Astrocyte (in vitro differentiated cells and primary cell): ENCODE measurements around the gene PITPNM2.

Experiments used
- EZH2 ChIP-seq: IDR thresholded peaks from 2 replicates; pipeline ENCODE4 v1.6.1; 2012; ENCODE audit warnings: mild to moderate bottlenecking, low read length, inconsistent platforms; ENCODE audit not compliant: insufficient read depth
- TF ChIP-seq, protein P1 (sequence below): IDR thresholded peaks from 2 replicates; pipeline ENCODE4 v1.5.1; 2011; ENCODE audit warnings: low read depth, mild to moderate bottlenecking, inconsistent platforms, low read length, moderate library complexity; ENCODE audit not compliant: insufficient read depth

DNA sequence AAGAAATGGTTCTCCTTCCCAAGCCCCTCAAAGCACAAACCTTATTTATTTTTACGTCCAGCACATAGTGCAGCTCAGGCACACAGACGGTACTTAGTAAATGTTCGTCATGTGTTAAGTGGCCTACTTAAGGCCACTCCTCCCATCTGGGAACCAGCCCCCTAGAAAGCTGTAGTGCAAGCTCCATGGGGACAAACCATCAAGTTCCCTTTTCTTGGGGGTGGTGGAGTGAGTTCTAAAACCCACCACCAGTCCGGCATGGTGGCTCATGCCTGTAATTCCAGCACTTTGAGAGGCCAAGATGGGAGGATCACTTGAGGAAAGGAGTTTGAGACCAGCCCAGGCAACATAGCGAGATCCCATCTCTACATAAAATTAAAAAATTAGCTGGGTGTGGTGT, 49.4 kb downstream of the PITPNM2 start:
- TF ChIP-seq, protein P1, sequence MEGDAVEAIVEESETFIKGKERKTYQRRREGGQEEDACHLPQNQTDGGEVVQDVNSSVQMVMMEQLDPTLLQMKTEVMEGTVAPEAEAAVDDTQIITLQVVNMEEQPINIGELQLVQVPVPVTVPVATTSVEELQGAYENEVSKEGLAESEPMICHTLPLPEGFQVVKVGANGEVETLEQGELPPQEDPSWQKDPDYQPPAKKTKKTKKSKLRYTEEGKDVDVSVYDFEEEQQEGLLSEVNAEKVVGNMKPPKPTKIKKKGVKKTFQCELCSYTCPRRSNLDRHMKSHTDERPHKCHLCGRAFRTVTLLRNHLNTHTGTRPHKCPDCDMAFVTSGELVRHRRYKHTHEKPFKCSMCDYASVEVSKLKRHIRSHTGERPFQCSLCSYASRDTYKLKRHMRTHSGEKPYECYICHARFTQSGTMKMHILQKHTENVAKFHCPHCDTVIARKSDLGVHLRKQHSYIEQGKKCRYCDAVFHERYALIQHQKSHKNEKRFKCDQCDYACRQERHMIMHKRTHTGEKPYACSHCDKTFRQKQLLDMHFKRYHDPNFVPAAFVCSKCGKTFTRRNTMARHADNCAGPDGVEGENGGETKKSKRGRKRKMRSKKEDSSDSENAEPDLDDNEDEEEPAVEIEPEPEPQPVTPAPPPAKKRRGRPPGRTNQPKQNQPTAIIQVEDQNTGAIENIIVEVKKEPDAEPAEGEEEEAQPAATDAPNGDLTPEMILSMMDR, result no peak
- TF ChIP-seq EZH2, result no peak
